Trophoblast cell (in vitro differentiated cells and primary cell): ENCODE measurements around the gene TMEM178B.

Experiments used
- DNase-seq, 2 donors: peaks; one replicate each; pipeline ENCODE4 v3.0.0-alpha.2; 2016
- H2AFZ ChIP-seq: 2 replicates; pipeline ENCODE4 v1.6.1; 2013; ENCODE audit warnings: low read length, moderate library complexity, mild to moderate bottlenecking; ENCODE audit not compliant: insufficient read depth, poor library complexity
- H2AK5ac ChIP-seq: 2 replicates; pipeline ENCODE4 v1.6.1; 2013; ENCODE audit warnings: mild to moderate bottlenecking, low read length
- H2BK120ac ChIP-seq: 2 replicates; pipeline ENCODE4 v1.6.1; 2013; ENCODE audit warnings: low read length, mild to moderate bottlenecking, moderate library complexity; ENCODE audit not compliant: insufficient read depth, poor library complexity
- H2BK12ac ChIP-seq: 2 replicates; pipeline ENCODE4 v1.6.1; 2013; ENCODE audit warnings: mild to moderate bottlenecking, low read length, moderate library complexity
- H2BK5ac ChIP-seq: 2 replicates; pipeline ENCODE4 v1.6.1; 2013; ENCODE audit warnings: low read length, low read depth, moderate library complexity, mild to moderate bottlenecking; ENCODE audit not compliant: poor library complexity
- H3K14ac ChIP-seq: 2 replicates; pipeline ENCODE4 v1.6.1; 2013; ENCODE audit warnings: mild to moderate bottlenecking, low read length
- H3K18ac ChIP-seq: 2 replicates; pipeline ENCODE4 v1.6.1; 2013; ENCODE audit warnings: mild to moderate bottlenecking, low read length
- H3K23ac ChIP-seq: 2 replicates; pipeline ENCODE4 v1.6.1; 2013; ENCODE audit warnings: low read length
- H3K27ac ChIP-seq: 2 replicates; pipeline ENCODE4 v1.5.1; 2013; ENCODE audit warnings: low read depth, mild to moderate bottlenecking, inconsistent platforms, low read length, moderate library complexity
- H3K27me3 ChIP-seq: 2 replicates; pipeline ENCODE4 v1.6.1; 2013; ENCODE audit warnings: inconsistent platforms, mild to moderate bottlenecking, low read length, moderate library complexity; ENCODE audit not compliant: insufficient read depth
- H3K36me3 ChIP-seq, 2 experiments: 1 replicate in 1 of 2; 2 replicates in 1 of 2; pipeline ENCODE4 v1.6.1; 2013; ENCODE audit warnings: low read length in 2 of 2, mild to moderate bottlenecking in 2 of 2, moderate library complexity in 1 of 2; ENCODE audit not compliant: insufficient read depth in 2 of 2, control insufficient read depth in 1 of 2
- H3K4ac ChIP-seq: 2 replicates; pipeline ENCODE4 v1.6.1; 2013; ENCODE audit warnings: low read depth, mild to moderate bottlenecking, low read length, moderate library complexity
- H3K4me1 ChIP-seq, 2 experiments: 1 replicate in 1 of 2; 2 replicates in 1 of 2; pipeline ENCODE4 v1.6.1; 2013; ENCODE audit warnings: low read length in 2 of 2, mild to moderate bottlenecking in 2 of 2, moderate library complexity in 1 of 2; ENCODE audit not compliant: insufficient read depth in 2 of 2, control insufficient read depth in 1 of 2
- H3K4me2 ChIP-seq: 2 replicates; pipeline ENCODE4 v1.6.1; 2013; ENCODE audit warnings: inconsistent platforms, mild to moderate bottlenecking, low read length, moderate library complexity
- H3K4me3 ChIP-seq: 2 replicates; pipeline ENCODE4 v1.5.1; 2013; ENCODE audit warnings: mild to moderate bottlenecking, low read depth, low read length, inconsistent platforms
- H3K79me1 ChIP-seq: one replicate; pipeline ENCODE4 v1.6.1; 2013; ENCODE audit warnings: low read length
- H3K79me2 ChIP-seq: 2 replicates; pipeline ENCODE4 v1.6.1; 2013; ENCODE audit warnings: low read length, mild to moderate bottlenecking; ENCODE audit not compliant: control insufficient read depth, insufficient read depth, poor library complexity
- H3K9ac ChIP-seq: 2 replicates; pipeline ENCODE4 v1.6.1; 2013; ENCODE audit warnings: mild to moderate bottlenecking, low read length
- H3K9me3 ChIP-seq: 2 replicates; pipeline ENCODE4 v1.6.1; 2013; ENCODE audit warnings: low read depth, mild to moderate bottlenecking, control low read depth, inconsistent platforms, low read length; ENCODE audit not compliant: insufficient read depth
- H4K12ac ChIP-seq: 2 replicates; pipeline ENCODE4 v1.6.1; 2013; ENCODE audit warnings: low read depth, mild to moderate bottlenecking, low read length, moderate library complexity
- H4K8ac ChIP-seq: 2 replicates; pipeline ENCODE4 v1.6.1; 2013; ENCODE audit warnings: low read depth, mild to moderate bottlenecking, low read length, moderate library complexity
- H4K91ac ChIP-seq: one replicate; pipeline ENCODE4 v1.6.1; 2013; ENCODE audit warnings: low read depth, mild to moderate bottlenecking, low read length, moderate library complexity
- WGBS: extraction: QIAGEN DNeasy Blood & Tissue Kit; methylation state at CpG from one replicate; pipeline ENCODE4 v1.1.7; 2013; ENCODE audit warnings: missing lambda C conversion rate; ENCODE audit not compliant: insufficient read length, insufficient coverage; ENCODE audit errors: extremely low coverage; 5-methylcytosine and 5-hydroxymethylcytosine counted together

The TMEM178B gene

DNA sequence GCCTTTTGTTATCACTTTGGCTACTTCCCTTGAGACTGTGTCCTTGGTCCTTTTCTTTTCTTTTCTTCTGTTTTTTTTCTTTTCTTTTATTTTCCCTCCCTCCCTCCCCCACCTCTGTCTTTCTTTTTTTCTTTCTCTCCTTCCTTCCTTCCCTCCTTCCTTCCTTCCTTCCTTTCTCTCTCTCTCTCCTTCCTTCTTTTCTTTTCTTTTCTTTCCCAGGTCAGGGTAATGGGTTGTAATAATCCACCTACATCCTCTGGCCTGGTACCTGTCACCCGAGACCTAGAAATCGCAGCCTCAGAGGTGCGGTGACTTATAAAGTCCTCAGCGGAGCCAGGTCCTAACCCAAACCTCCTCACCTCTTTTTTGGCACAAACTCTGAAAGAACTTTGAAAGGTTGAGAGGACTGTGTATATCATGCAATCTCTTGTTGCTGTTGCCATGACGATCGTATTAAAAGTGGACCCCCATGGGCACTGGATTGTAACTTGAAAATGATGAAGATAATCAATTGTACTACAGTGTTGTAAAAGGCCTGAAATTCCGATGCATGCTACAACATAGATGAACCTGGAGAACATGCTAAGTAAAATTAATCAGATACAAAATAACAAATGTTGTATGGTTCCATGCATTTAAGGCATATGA, 336.6 kb downstream of the TMEM178B start:
- Histone ChIP-seq H3K9me3 (no peaks in the 10 kb centered on the region), H3K4me3 (no peak overlapping the region), H3K4ac (no peak overlapping the region), H3K36me3 (no peaks in the 10 kb centered on the region), H2AFZ (no peak overlapping the region), H3K79me2 (no peaks in the 10 kb centered on the region), H3K9ac (no peak overlapping the region), H2BK5ac (no peak overlapping the region), H3K27me3 (no peaks in the 10 kb centered on the region), H4K12ac (no peak overlapping the region), H4K8ac (no peak overlapping the region), H3K18ac (no peak overlapping the region), H3K14ac (no peak overlapping the region), H2BK12ac (no peak overlapping the region), H3K23ac (no peak overlapping the region), H2AK5ac (no peak overlapping the region), H3K4me1 (no peaks in the 10 kb centered on the region), H3K4me2 (no peak overlapping the region), H4K91ac (no peak overlapping the region), H2BK120ac (no peak overlapping the region), H3K27ac (no peak overlapping the region), H3K79me1 (no peaks in the 10 kb centered on the region)
- no peak for DNase-seq
- WGBS, result no CpG with 5 or more reads among the region's 7 CpGs

DNA sequence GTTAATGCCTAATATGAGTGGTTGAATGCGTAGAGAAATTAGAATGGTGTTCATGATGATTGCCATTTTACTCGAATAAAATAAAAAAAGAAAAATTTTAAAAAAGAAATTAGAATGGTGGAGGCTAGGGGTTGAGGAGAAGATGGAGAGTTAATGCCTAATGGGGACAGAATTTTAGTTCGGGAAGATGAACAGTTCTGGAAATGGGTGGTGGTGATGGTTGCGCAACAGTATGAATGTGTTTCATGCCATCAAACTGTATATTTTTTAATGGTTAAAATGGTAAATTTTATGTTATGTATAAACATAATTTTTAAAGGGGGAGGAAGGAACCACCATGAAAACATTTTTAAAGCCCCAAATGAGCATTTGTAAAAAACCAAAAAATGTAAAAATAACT, 337.3 kb downstream of the TMEM178B start:
- Histone ChIP-seq H4K91ac (no peak overlapping the region), H2BK120ac (no peak overlapping the region), H3K79me2 (no peaks in the 10 kb centered on the region), H3K18ac (no peak overlapping the region), H3K4me2 (no peak overlapping the region), H3K4ac (no peak overlapping the region), H2AK5ac (no peak overlapping the region), H3K23ac (no peak overlapping the region), H3K14ac (no peak overlapping the region), H3K36me3 (no peaks in the 10 kb centered on the region), H4K12ac (no peak overlapping the region), H3K27ac (no peak overlapping the region), H3K9me3 (no peaks in the 10 kb centered on the region), H2AFZ (no peak overlapping the region), H2BK5ac (no peak overlapping the region), H3K79me1 (no peaks in the 10 kb centered on the region), H3K4me3 (no peak overlapping the region), H2BK12ac (no peak overlapping the region), H3K9ac (no peak overlapping the region), H3K27me3 (no peaks in the 10 kb centered on the region), H3K4me1 (no peaks in the 10 kb centered on the region), H4K8ac (no peak overlapping the region)
- DNase-seq, result no peak
- WGBS, result 100% methylated on average over 2 of the region's 4 CpGs

DNA sequence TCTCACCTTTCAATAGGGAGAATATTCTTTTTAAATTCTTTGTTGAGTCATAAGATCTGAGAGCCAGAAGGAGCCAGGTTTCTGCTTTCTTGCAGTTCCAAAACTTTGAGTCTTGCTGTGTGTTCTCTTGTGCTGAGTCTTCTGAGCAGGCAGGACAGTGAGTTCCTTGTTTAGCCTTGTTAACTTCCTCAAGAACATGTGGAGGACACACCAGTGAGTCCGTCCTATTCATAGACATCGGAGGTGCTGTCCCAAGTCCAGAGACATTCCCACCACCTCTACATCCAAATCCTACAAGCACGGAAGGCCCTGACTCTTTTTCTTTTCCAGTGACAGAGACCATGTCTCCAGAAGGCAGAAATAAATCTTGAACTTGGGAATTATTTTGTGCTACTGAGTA, 342.1 kb downstream of the TMEM178B start:
- Histone ChIP-seq H3K27ac (no peak overlapping the region), H3K4ac (no peak overlapping the region), H3K9ac (no peak overlapping the region), H2BK120ac (no peak overlapping the region), H3K4me1 (no peaks in the 10 kb centered on the region), H4K12ac (no peak overlapping the region), H3K36me3 (no peaks in the 10 kb centered on the region), H3K27me3 (no peaks in the 10 kb centered on the region), H4K91ac (no peak overlapping the region), H3K14ac (no peak overlapping the region), H3K18ac (no peak overlapping the region), H4K8ac (no peak overlapping the region), H2AFZ (no peak overlapping the region), H3K23ac (no peak overlapping the region), H3K4me2 (no peak overlapping the region), H2BK12ac (no peak overlapping the region), H2AK5ac (no peak overlapping the region), H3K4me3 (no peak overlapping the region), H3K9me3 (no peaks in the 10 kb centered on the region), H3K79me2 (no peaks in the 10 kb centered on the region), H3K79me1 (no peaks in the 10 kb centered on the region), H2BK5ac (no peak overlapping the region)
- no CpG with 5 or more reads among the region's 3 CpGs for WGBS
- no peak for DNase-seq

DNA sequence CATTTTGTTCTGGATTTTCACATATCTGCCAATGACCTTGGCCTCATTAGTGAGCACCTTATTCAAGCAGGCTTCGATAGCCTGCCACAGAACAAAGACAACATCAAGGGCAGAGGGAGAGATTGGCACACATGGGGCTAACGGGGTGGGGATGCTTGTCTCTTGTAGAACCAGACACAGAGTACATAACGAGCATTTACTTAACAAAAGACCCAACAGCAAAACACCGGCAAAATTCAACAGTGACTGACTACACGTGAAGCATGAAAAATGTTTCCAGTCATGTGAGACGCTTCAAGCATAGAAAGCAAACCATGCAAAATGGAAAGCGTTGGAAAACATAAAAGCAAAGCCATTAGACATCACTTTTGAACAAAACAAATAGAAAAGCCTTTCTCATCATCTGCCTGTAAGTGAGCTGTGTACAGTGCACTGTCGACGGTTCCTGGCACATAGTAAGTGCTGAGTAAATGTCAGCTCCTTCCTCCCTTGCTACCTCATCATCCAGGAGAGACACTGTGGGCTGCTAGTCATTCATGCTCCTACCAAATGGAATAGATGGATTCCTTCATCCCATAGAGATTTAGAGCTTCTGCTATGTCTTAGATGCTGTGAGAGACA, 342.9 kb downstream of the TMEM178B start:
- Histone ChIP-seq H3K18ac (no peak overlapping the region), H3K79me1 (no peaks in the 10 kb centered on the region), H3K14ac (no peak overlapping the region), H3K27ac (no peak overlapping the region), H3K9me3 (no peaks in the 10 kb centered on the region), H4K8ac (no peak overlapping the region), H4K91ac (no peak overlapping the region), H3K23ac (no peak overlapping the region), H3K4me2 (no peak overlapping the region), H3K27me3 (no peaks in the 10 kb centered on the region), H4K12ac (no peak overlapping the region), H3K4me1 (no peaks in the 10 kb centered on the region), H2AK5ac (no peak overlapping the region), H3K4ac (no peak overlapping the region), H2BK120ac (no peak overlapping the region), H2AFZ (no peak overlapping the region), H2BK12ac (no peak overlapping the region), H3K9ac (no peak overlapping the region), H3K4me3 (no peak overlapping the region), H3K79me2 (no peaks in the 10 kb centered on the region), H3K36me3 (no peaks in the 10 kb centered on the region), H2BK5ac (no peak overlapping the region)
- WGBS, result no CpG with 5 or more reads among the region's 9 CpGs
- DNase-seq, result no peak
